DND-41 (cell line): Measurements from ENCODE around the gene IGSF10.

ENCODE experiments used
- ATAC-seq: fragments of 200-7000 bp; cut with Tn5 transposase; 3 replicates; pipeline ENCODE4 v1.9.1; 2021; ENCODE audit warnings: low read depth; ENCODE audit not compliant: insufficient read depth
- DNase-seq: peaks from one replicate; pipeline ENCODE4 v3.0.0-alpha.2; 2020
- H2AFZ ChIP-seq: 2 replicates; pipeline ENCODE4 v1.6.0; 2012; ENCODE audit warnings: low read depth, low read length
- H3K27ac ChIP-seq: 2 replicates; pipeline ENCODE4 v1.5.1; 2012; ENCODE audit warnings: low read length, inconsistent platforms
- H3K27me3 ChIP-seq: fragments of 200-600 bp; sonication (generic); 2 replicates; pipeline ENCODE4 v1.6.0; 2012; ENCODE audit warnings: low read length, mild to moderate bottlenecking, inconsistent platforms; ENCODE audit not compliant: insufficient read depth, poor library complexity
- H3K36me3 ChIP-seq: 2 replicates; pipeline ENCODE4 v1.5.1; 2012; ENCODE audit warnings: low read length, inconsistent platforms; ENCODE audit not compliant: insufficient read depth
- H3K4me1 ChIP-seq: 2 replicates; pipeline ENCODE4 v1.5.1; 2012; ENCODE audit warnings: mild to moderate bottlenecking, low read length; ENCODE audit not compliant: insufficient read depth
- H3K4me2 ChIP-seq: 2 replicates; pipeline ENCODE4 v1.6.0; 2012; ENCODE audit warnings: mild to moderate bottlenecking, moderate library complexity, low read length, inconsistent platforms; ENCODE audit not compliant: insufficient read depth
- H3K4me3 ChIP-seq, 2 experiments: fragments of 200-600 bp in 1 of 2; shearing (Covaris generic) in 1 of 2; 2 replicates each; pipeline ENCODE4 v1.5.1; 2012 to 2016; ENCODE audit warnings: inconsistent platforms in 2 of 2, low read length in 2 of 2, mild to moderate bottlenecking in 2 of 2, low read depth in 1 of 2, moderate library complexity in 1 of 2
- H3K79me2 ChIP-seq: 2 replicates; pipeline ENCODE4 v1.6.0; 2012; ENCODE audit warnings: low read length, inconsistent platforms; ENCODE audit not compliant: insufficient read depth
- H3K9ac ChIP-seq: 2 replicates; pipeline ENCODE4 v1.6.0; 2012; ENCODE audit warnings: low read depth, mild to moderate bottlenecking, inconsistent platforms, low read length, moderate library complexity
- H3K9me3 ChIP-seq: 2 replicates; pipeline ENCODE4 v1.5.1; 2012; ENCODE audit warnings: low read length, moderate library complexity, mild to moderate bottlenecking, inconsistent platforms; ENCODE audit not compliant: insufficient read depth, severe bottlenecking
- H4K20me1 ChIP-seq: 2 replicates; pipeline ENCODE4 v1.6.0; 2012; ENCODE audit warnings: low read length; ENCODE audit not compliant: insufficient read depth
- EZH2 ChIP-seq: IDR thresholded peaks from 3 replicates; pipeline ENCODE4 v1.6.1; 2012; ENCODE audit warnings: borderline replicate concordance, low read depth, mild to moderate bottlenecking, moderate library complexity, low read length, inconsistent platforms; ENCODE audit not compliant: severe bottlenecking
- TF ChIP-seq, protein P1 (sequence below): IDR thresholded peaks from 2 replicates; pipeline ENCODE4 v1.5.1; 2012; ENCODE audit warnings: borderline replicate concordance, low read length, moderate library complexity, mild to moderate bottlenecking; ENCODE audit not compliant: poor library complexity, severe bottlenecking; ENCODE audit errors: extremely low read depth

IGSF10 gene

DNA sequence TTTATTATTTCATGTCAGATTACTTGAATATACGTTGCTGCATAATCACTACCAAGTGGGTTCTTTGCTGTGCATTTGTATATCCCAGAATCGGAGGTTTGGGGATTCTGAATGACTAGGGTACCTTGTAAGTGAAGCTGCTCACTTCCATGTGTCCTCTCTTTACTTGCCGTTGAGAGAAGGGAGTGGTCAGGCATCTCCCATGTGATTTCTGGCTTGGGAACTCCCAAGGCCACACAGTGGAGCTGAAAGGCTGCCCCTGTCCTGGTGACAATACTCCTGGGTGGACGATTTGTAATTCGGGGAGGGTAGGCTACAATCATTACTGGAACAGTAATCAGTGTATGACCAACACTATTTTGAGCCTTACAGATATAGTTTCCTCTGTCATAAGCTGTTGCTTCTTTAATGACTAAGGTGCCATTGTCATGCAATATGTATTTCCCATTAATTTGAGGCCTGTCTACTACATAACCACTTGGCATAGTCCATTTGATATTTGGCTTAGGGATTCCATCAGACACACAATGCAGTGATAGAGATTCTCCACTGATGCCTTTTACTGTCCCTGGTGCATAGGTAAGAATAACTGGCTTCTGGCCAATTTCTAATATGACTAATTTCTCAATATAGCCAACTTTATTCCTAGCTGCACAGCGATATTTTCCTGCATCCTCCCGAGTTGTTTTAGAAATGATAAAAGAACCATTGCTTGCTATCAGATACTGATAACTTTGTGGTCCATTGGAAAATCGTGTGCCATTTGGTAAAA lies 24.0 kb downstream of the IGSF10 start:
- Histone ChIP-seq H3K9me3 (no peaks in the 10 kb centered on the region), H3K4me3 (no peak overlapping the region), H3K36me3 (no peaks in the 10 kb centered on the region), H3K79me2 (no peaks in the 10 kb centered on the region), H3K4me1 (no peaks in the 10 kb centered on the region; the same call in 1 of the 2 replicates), H4K20me1 (no peaks in the 10 kb centered on the region), H3K9ac (no peak overlapping the region), H3K27me3 (no peaks in the 10 kb centered on the region), H2AFZ (no peak overlapping the region), H3K27ac (no peak overlapping the region), H3K4me2 (no peak overlapping the region)
- no peak for TF ChIP-seq EZH2
- TF ChIP-seq, protein P1, sequence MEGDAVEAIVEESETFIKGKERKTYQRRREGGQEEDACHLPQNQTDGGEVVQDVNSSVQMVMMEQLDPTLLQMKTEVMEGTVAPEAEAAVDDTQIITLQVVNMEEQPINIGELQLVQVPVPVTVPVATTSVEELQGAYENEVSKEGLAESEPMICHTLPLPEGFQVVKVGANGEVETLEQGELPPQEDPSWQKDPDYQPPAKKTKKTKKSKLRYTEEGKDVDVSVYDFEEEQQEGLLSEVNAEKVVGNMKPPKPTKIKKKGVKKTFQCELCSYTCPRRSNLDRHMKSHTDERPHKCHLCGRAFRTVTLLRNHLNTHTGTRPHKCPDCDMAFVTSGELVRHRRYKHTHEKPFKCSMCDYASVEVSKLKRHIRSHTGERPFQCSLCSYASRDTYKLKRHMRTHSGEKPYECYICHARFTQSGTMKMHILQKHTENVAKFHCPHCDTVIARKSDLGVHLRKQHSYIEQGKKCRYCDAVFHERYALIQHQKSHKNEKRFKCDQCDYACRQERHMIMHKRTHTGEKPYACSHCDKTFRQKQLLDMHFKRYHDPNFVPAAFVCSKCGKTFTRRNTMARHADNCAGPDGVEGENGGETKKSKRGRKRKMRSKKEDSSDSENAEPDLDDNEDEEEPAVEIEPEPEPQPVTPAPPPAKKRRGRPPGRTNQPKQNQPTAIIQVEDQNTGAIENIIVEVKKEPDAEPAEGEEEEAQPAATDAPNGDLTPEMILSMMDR: no peak
- no peak for DNase-seq
- no peak for ATAC-seq

DNA sequence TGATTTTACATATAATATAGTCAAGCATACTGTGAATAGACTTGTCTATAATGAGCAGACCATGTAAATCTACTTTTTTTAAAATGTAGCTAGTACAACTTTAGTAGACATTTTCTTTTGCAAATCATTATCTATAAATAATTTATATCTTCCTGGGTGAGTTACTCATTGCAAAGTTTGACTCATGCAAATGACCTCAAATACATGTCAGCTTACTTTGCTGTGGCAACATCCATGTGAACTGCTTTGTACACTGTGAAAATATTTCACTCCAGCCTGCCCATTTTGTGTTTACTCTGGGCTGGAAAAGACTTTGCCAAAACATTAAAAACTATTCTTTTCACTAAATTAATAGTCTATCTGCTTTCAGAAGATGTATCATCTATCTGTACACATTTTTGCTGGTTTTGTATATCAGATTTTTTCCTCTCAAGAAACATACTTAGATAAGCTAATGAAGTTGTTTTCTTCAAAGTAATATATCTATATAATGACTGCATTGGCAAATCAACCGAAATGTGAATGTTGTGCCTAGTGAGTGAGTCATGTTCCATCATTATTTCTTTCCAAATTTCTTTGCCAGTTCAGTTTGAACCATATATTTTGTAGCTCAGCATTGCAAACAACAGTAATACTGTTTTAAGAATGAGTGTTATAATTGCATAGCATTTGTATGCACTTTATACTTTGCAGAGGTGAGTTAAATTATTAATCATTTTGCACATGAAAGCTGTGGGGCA lies 26.5 kb downstream of the IGSF10 start:
- H3K36me3 ChIP-seq: peaks cover 4% of the 10 kb centered on the region; the same call in 1 of the 2 replicates
- DNase-seq: no peak
- H3K9me3 ChIP-seq: no peaks in the 10 kb centered on the region
- no peak for TF ChIP-seq EZH2
- TF ChIP-seq, protein P1: no peak
- H3K9ac ChIP-seq: no peak overlapping the region
- no peaks in the 10 kb centered on the region for H3K27me3 ChIP-seq
- H2AFZ ChIP-seq: no peak overlapping the region
- ATAC-seq: no peak
- H3K4me3 ChIP-seq: no peak overlapping the region
- H3K79me2 ChIP-seq: no peaks in the 10 kb centered on the region
- H3K4me2 ChIP-seq: no peak overlapping the region
- no peak overlapping the region for H3K27ac ChIP-seq
- H4K20me1 ChIP-seq: no peaks in the 10 kb centered on the region
- H3K4me1 ChIP-seq: no peaks in the 10 kb centered on the region; the same call in 1 of the 2 replicates

DNA sequence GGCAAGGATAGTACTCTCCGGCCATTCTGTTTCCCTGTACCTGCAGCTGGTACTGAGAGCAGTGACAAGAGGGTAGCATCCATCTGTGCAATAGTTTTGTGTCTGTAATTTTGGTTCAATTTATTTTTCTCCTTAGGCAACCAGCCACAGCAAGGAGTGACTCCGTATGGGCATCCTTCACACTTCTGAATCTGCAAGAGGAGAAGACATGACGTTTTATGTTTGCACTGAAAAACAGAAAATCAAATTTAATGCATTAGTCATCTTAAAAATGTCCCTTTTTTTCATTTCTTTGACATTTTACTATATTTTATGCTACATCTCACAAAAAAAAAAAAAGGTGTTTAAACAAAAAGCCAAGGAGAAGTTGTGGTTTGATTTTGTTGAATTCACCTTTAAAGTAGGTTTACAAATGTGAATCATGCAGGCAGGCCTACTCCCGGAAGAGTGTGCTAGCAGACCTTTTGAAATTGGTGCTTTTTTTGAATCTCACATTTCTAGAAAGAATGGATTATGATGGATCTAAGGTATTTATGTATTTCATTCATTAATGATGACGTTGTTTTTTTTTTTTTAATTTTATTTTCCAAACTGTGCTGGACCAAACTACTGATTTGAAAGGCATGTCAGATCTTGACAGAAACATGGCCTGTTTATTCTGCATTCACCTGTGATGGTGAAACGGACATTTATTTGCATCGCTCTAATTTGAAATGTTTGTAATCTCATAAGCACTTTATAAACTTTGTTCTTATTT lies 28.1 kb downstream of the IGSF10 start:
- H3K4me3 ChIP-seq: no peak overlapping the region
- no peaks in the 10 kb centered on the region for H3K79me2 ChIP-seq
- peaks cover 4% of the 10 kb centered on the region; the same call in 1 of the 2 replicates for H3K36me3 ChIP-seq
- no peaks in the 10 kb centered on the region for H3K9me3 ChIP-seq
- no peaks in the 10 kb centered on the region for H4K20me1 ChIP-seq
- no peaks in the 10 kb centered on the region; the same call in 1 of the 2 replicates for H3K4me1 ChIP-seq
- H2AFZ ChIP-seq: no peak overlapping the region
- H3K4me2 ChIP-seq: no peak overlapping the region
- ATAC-seq (no peak), DNase-seq (no peak)
- no peak for TF ChIP-seq EZH2
- TF ChIP-seq, protein P1: no peak
- no peak overlapping the region for H3K9ac ChIP-seq
- H3K27ac ChIP-seq: no peak overlapping the region
- no peaks in the 10 kb centered on the region for H3K27me3 ChIP-seq
